HG02642 (cell line): ENCODE measurements around the gene SEC16A.

Experiments
- ATAC-seq: cut with Tn5 transposase; IDR thresholded peaks from one replicate; pipeline ENCODE4 v1.9.1; 2021; ENCODE audit warnings: mild to moderate bottlenecking; ENCODE audit not compliant: unreplicated experiment, poor library complexity

SEC16A gene

DNA sequence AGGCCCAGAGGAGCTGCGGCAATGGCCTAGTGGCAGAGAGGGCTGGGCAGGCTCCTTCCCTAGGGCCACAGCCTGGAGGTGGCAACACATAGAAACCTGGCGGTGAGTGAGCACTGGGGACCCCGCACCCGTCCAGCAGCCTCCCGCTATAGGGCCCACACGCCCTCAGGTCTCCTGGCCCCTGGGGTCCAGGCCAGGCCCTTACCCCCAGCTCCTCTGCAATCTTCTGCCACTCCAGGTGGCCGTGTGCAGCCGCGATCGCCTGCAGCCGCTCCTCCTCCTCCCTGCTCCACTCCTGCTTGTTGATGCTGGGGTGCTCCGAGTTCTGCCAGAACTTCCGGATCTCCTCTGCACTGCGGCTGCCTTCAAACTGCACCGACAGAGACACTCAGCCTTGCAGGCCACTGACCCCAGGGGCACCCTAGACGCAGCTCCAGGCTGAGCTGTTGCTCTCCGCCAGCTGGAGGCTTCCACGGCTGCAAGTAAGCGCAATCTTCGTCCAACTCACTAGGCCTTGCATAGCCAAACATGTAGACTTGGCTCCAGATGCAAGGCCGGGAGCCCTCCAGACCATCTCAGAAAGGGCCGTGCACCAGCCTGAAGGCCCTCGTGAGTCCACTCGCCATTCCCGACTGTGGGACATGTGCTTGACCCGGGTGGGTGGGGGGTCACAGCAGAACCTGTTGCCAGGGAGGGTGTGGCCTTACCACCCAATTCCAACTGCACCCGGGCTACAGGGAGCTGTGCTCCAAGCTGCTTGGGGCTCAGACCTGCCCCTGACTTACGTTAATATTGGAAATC is 90.9 kb downstream of the SEC16A start:
- ATAC-seq, result no peak
